Astrocyte of the cerebellum (primary cell): ENCODE data around the gene ISL1.

Source experiments
- DNase-seq: peaks from one replicate; pipeline ENCODE4 v3.0.0-alpha.2; 2011; ENCODE audit warnings: low read depth
- H3K4me3 ChIP-seq: 2 replicates; pipeline ENCODE4 v1.5.1; 2011; ENCODE audit warnings: mild to moderate bottlenecking, low read depth, low read length, moderate library complexity
- CTCF ChIP-seq: IDR thresholded peaks from 2 replicates; pipeline ENCODE4 v1.5.1; 2012; ENCODE audit warnings: low read length, low read depth, moderate library complexity, mild to moderate bottlenecking; ENCODE audit errors: missing control alignments
- in situ Hi-C: cut with HindIII; loops from 2 replicates; pipeline ENCODE4 v1.10.0; 2017; ENCODE audit warnings: low sequenced_read_pairs

Gene ISL1

GRCh38 chr5:51373880-51374523 lies 9.2 kb upstream of the ISL1 start:
- no peak overlapping the region for H3K4me3 ChIP-seq
- in situ Hi-C loops = no loop called here
- DNase-seq = no peak
- TF ChIP-seq CTCF = no peak

- H3K4me3 ChIP-seq = no peak overlapping the region
- TF ChIP-seq CTCF = no peak
- no peak for DNase-seq
- in situ Hi-C loops = no loop called here
Measured at GRCh38 chr5:51375084-51375483, 8.2 kb upstream of the ISL1 start.

- DNase-seq = no peak
- in situ Hi-C loops = no loop called here
- H3K4me3 ChIP-seq = no peak overlapping the region
- no peak for TF ChIP-seq CTCF
Measured at GRCh38 chr5:51376509-51376908, 6.7 kb upstream of the ISL1 start.

- no peak for TF ChIP-seq CTCF
- DNase-seq = no peak
- in situ Hi-C loops = no loop called here
- H3K4me3 ChIP-seq = no peak overlapping the region
Measured at GRCh38 chr5:51377151-51378060, 5.8 kb upstream of the ISL1 start.

GRCh38 chr5:51378061-51378409 lies 5.2 kb upstream of the ISL1 start:
- DNase-seq = no peak
- no peak overlapping the region for H3K4me3 ChIP-seq
- no peak for TF ChIP-seq CTCF
- in situ Hi-C loops = no loop called here

GRCh38 chr5:51378448-51379330 lies 4.6 kb upstream of the ISL1 start:
- in situ Hi-C loops = no loop called here
- DNase-seq = peak; percentile 20
- no peak for TF ChIP-seq CTCF
- H3K4me3 ChIP-seq = peak overlapping the region; percentile 12
